NT2/D1 (cell line): Measurements from ENCODE around the gene SELENOM.

Source experiments
- YY1 ChIP-seq: IDR thresholded peaks from 2 replicates; pipeline ENCODE4 v1.6.1; 2011; ENCODE audit not compliant: insufficient read length, insufficient read depth
- ZNF274 ChIP-seq: IDR thresholded peaks from 2 replicates; pipeline ENCODE4 v1.6.1; 2011; ENCODE audit warnings: mild to moderate bottlenecking, low read depth, low read length

GRCh38 chr22:31092161-31092560, 15.2 kb downstream of the SELENOM start:
- no peak for TF ChIP-seq YY1
- TF ChIP-seq ZNF274, result no peak
